Muscle of arm (tissue), 12 donors: ENCODE data around the gene MRPL2. TPM values are rescaled to one million over a fixed set of nuclear protein-coding genes. Genes with fewer than 3 reads are reported as not detected.

Experiments
- polyA plus RNA-seq, 12 donors: library from polyadenylated mRNA; unstranded; fragments of 120-200 nt; gene quantifications; one replicate each; pipeline ENCODE4 v1.2.1, GENCODE V29; 2013; ENCODE audit not compliant: insufficient read length in 12 of 12

Gene MRPL2
- polyA plus RNA-seq, 12 donors = 35.2 to 51.9 (median 41.8) TPM; not detected in 1

Other genes starting within 250 kb of the MRPL2 start
- 100 to 1,000 TPM in 1 of 12 donors, 10 to 100 TPM in 11; 51.3 to 224 (median 80.8) TPM for gene RPL7L1, start 179.8 kb downstream of the MRPL2 start, polyA plus RNA-seq
- under 1 TPM in 1 of 12 donors, not detected in 11; 0.44 TPM for gene PTCRA, start 143.4 kb downstream of the MRPL2 start, polyA plus RNA-seq
- gene CNPY3, start 130.0 kb downstream of the MRPL2 start, polyA plus RNA-seq = 10 to 100 TPM in 11 of 12 donors, not detected in 1; 21.5 to 35.1 (median 26.3) TPM
- under 1 TPM in 10 of 12 donors, not detected in 2; 0.23 to 0.88 (median 0.40) TPM for gene GNMT, start 98.7 kb downstream of the MRPL2 start, polyA plus RNA-seq
- gene PEX6, start 80.3 kb downstream of the MRPL2 start, polyA plus RNA-seq = 10 to 100 TPM in 10 of 12 donors, 1 to 10 TPM in 1, not detected in 1; 7.7 to 26.6 (median 18.1) TPM
- gene PPP2R5D, start 74.9 kb downstream of the MRPL2 start, polyA plus RNA-seq = 10 to 100 TPM in 11 of 12 donors, not detected in 1; 40.0 to 58.7 (median 43.7) TPM
- 10 to 100 TPM in 11 of 12 donors, not detected in 1; 38.6 to 59.5 (median 44.8) TPM for gene MEA1, start 45.5 kb downstream of the MRPL2 start, polyA plus RNA-seq
- gene KLHDC3, start 45.2 kb downstream of the MRPL2 start, polyA plus RNA-seq = 100 to 1,000 TPM; 120 to 250 (median 193) TPM
- 10 to 100 TPM in 11 of 12 donors, not detected in 1; 27.3 to 53.6 (median 47.8) TPM for gene RRP36, start 37.8 kb downstream of the MRPL2 start, polyA plus RNA-seq
- 10 to 100 TPM in 11 of 12 donors, not detected in 1; 24.3 to 48.6 (median 37.9) TPM for gene CUL7, start 5.6 kb downstream of the MRPL2 start, polyA plus RNA-seq
- 10 to 100 TPM in 11 of 12 donors, not detected in 1; 17.6 to 54.7 (median 24.4) TPM for gene KLC4, start 197 bp upstream of the MRPL2 start, polyA plus RNA-seq
- 100 to 1,000 TPM in 2 of 12 donors, 10 to 100 TPM in 9, not detected in 1; 35.2 to 193 (median 63.8) TPM for gene PTK7, start 16.9 kb upstream of the MRPL2 start, polyA plus RNA-seq
- 100 to 1,000 TPM in 1 of 12 donors, 10 to 100 TPM in 11; 34.9 to 100 (median 45.3) TPM for gene SRF, start 111.8 kb upstream of the MRPL2 start, polyA plus RNA-seq
- 10 to 100 TPM in 10 of 12 donors, 1 to 10 TPM in 1, not detected in 1; 6.9 to 40.8 (median 14.7) TPM for gene CUL9, start 122.8 kb upstream of the MRPL2 start, polyA plus RNA-seq
- gene DNPH1, start 170.0 kb upstream of the MRPL2 start, polyA plus RNA-seq = 10 to 100 TPM in 11 of 12 donors, not detected in 1; 11.6 to 60.2 (median 16.5) TPM
- gene TTBK1, start 184.0 kb upstream of the MRPL2 start, polyA plus RNA-seq = under 1 TPM in 8 of 12 donors, not detected in 4; 0.05 to 0.15 (median 0.07) TPM
- under 1 TPM in 2 of 12 donors, not detected in 10; 0.28 to 0.55 TPM for gene SLC22A7, start 238.8 kb upstream of the MRPL2 start, polyA plus RNA-seq
- 1 to 10 TPM in 7 of 12 donors, under 1 TPM in 3, not detected in 2; 0.49 to 2.8 (median 1.2) TPM for gene CRIP3, start 249.4 kb upstream of the MRPL2 start, polyA plus RNA-seq